Measurements from ENCODE around the gene ATAD3A. TPM values are rescaled to one million over a fixed set of nuclear protein-coding genes. Genes with fewer than 3 reads are reported as not detected.

The ATAD3A gene
- total RNA-seq, 1 experiment from 2014 or later: 92.7 TPM

- no peak for DNase-seq (ENCODE audit: low spot score)
- Histone ChIP-seq H3K4me3 (ENCODE audit: low read depth, low read length, poor library complexity, severe bottlenecking) (no peak overlapping the region), H3K9me3 (ENCODE audit: low read depth, low read length, poor library complexity, severe bottlenecking) (no peaks in the 10 kb centered on the region), H3K36me3 (ENCODE audit: insufficient read depth, low read length, poor library complexity, severe bottlenecking) (peaks cover 60% of the 10 kb centered on the region), H3K27ac (ENCODE audit: low read depth, low read length, poor library complexity, severe bottlenecking) (no peak overlapping the region), H3K4me1 (ENCODE audit: insufficient read depth, low read length, poor library complexity, severe bottlenecking) (peaks cover 1% of the 10 kb centered on the region), H3K27me3 (replicated peaks; ENCODE audit: insufficient read depth, low read depth, low read length, poor library complexity) (no peaks in the 10 kb centered on the region)
- intact Hi-C loops (cut with micrococcal nuclease; ENCODE audit: unreplicated experiment): no loop called here
- BruUV-seq (replicated peaks): no TSS peak
- CTCF ChIA-PET: no interaction called here
- TF ChIP-seq EZH2 (IDR thresholded peaks at IDR 0.05; ENCODE audit: borderline replicate concordance, low read depth, low read length, poor library complexity, severe bottlenecking): no peak
- TF ChIP-seq, protein P1, sequence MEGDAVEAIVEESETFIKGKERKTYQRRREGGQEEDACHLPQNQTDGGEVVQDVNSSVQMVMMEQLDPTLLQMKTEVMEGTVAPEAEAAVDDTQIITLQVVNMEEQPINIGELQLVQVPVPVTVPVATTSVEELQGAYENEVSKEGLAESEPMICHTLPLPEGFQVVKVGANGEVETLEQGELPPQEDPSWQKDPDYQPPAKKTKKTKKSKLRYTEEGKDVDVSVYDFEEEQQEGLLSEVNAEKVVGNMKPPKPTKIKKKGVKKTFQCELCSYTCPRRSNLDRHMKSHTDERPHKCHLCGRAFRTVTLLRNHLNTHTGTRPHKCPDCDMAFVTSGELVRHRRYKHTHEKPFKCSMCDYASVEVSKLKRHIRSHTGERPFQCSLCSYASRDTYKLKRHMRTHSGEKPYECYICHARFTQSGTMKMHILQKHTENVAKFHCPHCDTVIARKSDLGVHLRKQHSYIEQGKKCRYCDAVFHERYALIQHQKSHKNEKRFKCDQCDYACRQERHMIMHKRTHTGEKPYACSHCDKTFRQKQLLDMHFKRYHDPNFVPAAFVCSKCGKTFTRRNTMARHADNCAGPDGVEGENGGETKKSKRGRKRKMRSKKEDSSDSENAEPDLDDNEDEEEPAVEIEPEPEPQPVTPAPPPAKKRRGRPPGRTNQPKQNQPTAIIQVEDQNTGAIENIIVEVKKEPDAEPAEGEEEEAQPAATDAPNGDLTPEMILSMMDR (conservative IDR thresholded peaks at IDR 0.05; ENCODE audit: low read depth, low read length): no peak
- POLR2A ChIA-PET (ENCODE audit: low non-redundant PET): no interaction called here
Measured at GRCh38 chr1:1567891-1568291, 55.9 kb downstream of the ATAD3A start.

- Histone ChIP-seq H3K9me3 (ENCODE audit: low read depth, low read length, poor library complexity, severe bottlenecking) (no peaks in the 10 kb centered on the region), H3K27me3 (replicated peaks; ENCODE audit: insufficient read depth, low read depth, low read length, poor library complexity) (no peaks in the 10 kb centered on the region), H3K27ac (ENCODE audit: low read depth, low read length, poor library complexity, severe bottlenecking) (peak overlapping the region; percentile 18), H3K4me1 (ENCODE audit: insufficient read depth, low read length, poor library complexity, severe bottlenecking) (peaks cover 8% of the 10 kb centered on the region), H3K36me3 (ENCODE audit: insufficient read depth, low read length, poor library complexity, severe bottlenecking) (peaks cover 47% of the 10 kb centered on the region), H3K4me3 (ENCODE audit: low read depth, low read length, poor library complexity, severe bottlenecking) (no peak overlapping the region)
- intact Hi-C loops (cut with micrococcal nuclease; ENCODE audit: unreplicated experiment): no loop called here
- DNase-seq (ENCODE audit: low spot score): no peak
- POLR2A ChIA-PET (ENCODE audit: low non-redundant PET): no interaction called here
- TF ChIP-seq, protein P1 (conservative IDR thresholded peaks at IDR 0.05; ENCODE audit: low read depth, low read length): no peak
- no peak for TF ChIP-seq EZH2 (IDR thresholded peaks at IDR 0.05; ENCODE audit: borderline replicate concordance, low read depth, low read length, poor library complexity, severe bottlenecking)
- CTCF ChIA-PET: no interaction called here
- no TSS peak for BruUV-seq (replicated peaks)
Measured at GRCh38 chr1:1569341-1569740, 57.4 kb downstream of the ATAD3A start.

DNA sequence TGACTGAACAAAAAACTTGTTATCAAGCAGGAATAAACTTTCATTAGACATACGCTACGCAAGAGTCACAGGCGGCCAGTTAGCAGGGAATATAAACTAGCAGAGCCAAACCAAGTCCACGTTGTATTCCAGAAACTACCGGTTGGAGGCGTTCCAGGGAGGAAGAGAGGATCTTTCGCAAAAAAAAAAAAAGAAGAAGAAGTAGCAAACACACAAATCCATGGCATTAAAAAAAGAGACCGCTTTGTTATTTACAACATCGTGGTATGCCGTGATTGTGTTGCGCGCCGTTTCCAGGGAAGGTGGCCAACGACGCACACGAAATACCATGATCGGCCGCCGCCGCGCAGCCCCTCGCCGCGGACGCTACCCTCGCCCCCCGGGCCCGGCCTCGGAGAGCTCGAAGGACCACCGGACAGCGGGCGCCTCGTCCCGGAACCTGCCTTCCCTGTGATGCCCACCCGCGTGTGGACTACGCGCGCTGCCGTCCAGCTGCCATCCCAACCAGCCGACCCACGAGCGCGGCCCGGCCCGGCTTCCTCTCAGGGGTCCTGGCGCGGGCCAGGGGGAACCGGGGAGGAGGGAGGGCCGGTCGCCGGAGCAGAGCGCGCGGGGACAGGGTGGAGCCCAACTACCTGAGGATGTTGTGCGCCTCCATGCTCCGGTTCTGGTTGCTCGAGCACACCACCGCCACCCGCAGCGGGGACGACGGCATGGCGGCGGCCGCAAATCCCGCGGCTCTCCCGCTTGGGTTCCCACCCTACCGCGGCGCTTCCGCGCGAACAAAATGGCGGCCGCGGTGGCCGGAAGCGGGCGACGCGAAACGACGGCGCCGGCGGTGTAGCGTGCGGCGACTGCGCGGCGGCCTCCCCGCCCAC lies 62.1 kb downstream of the ATAD3A start:
- ChIA-PET CTCF (no interaction called here), POLR2A (ENCODE audit: low non-redundant PET) (no interaction called here)
- BruUV-seq (replicated peaks): no TSS peak
- peaks cover 29% of the 10 kb centered on the region for H3K36me3 ChIP-seq (ENCODE audit: insufficient read depth, low read length, poor library complexity, severe bottlenecking)
- TF ChIP-seq, protein P1 (conservative IDR thresholded peaks at IDR 0.05; ENCODE audit: low read depth, low read length): peak; percentile 42; the same call in 1 of the 2 replicates
- no peak for TF ChIP-seq EZH2 (IDR thresholded peaks at IDR 0.05; ENCODE audit: borderline replicate concordance, low read depth, low read length, poor library complexity, severe bottlenecking)
- H3K9me3 ChIP-seq (ENCODE audit: low read depth, low read length, poor library complexity, severe bottlenecking): no peaks in the 10 kb centered on the region
- H3K27ac ChIP-seq (ENCODE audit: low read depth, low read length, poor library complexity, severe bottlenecking): peak overlapping the region; percentile 99
- peak overlapping the region; percentile 100 for H3K4me3 ChIP-seq (ENCODE audit: low read depth, low read length, poor library complexity, severe bottlenecking)
- peak; percentile 83 for DNase-seq (ENCODE audit: low spot score)
- intact Hi-C loops (cut with micrococcal nuclease; ENCODE audit: unreplicated experiment): no loop called here
- peaks cover 13% of the 10 kb centered on the region for H3K4me1 ChIP-seq (ENCODE audit: insufficient read depth, low read length, poor library complexity, severe bottlenecking)
- peaks cover 7% of the 10 kb centered on the region for H3K27me3 ChIP-seq (replicated peaks; ENCODE audit: insufficient read depth, low read depth, low read length, poor library complexity)
